Thyroid gland (tissue), 4 donors: ENCODE measurements around the gene PCP2. TPM values are rescaled to one million over a fixed set of nuclear protein-coding genes. Genes with fewer than 3 reads are reported as not detected.

ENCODE experiments used
- DNase-seq, 2 donors: peaks; one replicate each; pipeline ENCODE4 v3.0.0-alpha.2; 2019
- H3K27ac ChIP-seq, 3 donors: fragments of 200-600 bp; sonication (generic); 1 replicate in 2 of 3; 2 replicates in 1 of 3; pipeline ENCODE4 v1.5.1; 2016 to 2019; ENCODE audit warnings: mild to moderate bottlenecking in 1 of 3, moderate library complexity in 1 of 3
- H3K27me3 ChIP-seq: fragments of 200-600 bp; sonication (generic); one replicate; pipeline ENCODE4 v1.5.1; 2019
- H3K36me3 ChIP-seq, 2 donors: fragments of 200-600 bp; sonication (generic); one replicate each; pipeline ENCODE4 v1.5.1; 2016 to 2019
- H3K4me1 ChIP-seq, 2 donors: fragments of 200-600 bp; sonication (generic); one replicate each; pipeline ENCODE4 v1.5.1; 2017 to 2019
- H3K4me3 ChIP-seq, 3 donors: fragments of 200-600 bp; sonication (generic); replicated peaks in 1 of 3; 1 replicate in 2 of 3; 2 replicates in 1 of 3; pipeline ENCODE4 v1.5.1; 2016; ENCODE audit warnings: mild to moderate bottlenecking in 1 of 3
- H3K9me3 ChIP-seq: fragments of 200-600 bp; sonication (generic); one replicate; pipeline ENCODE4 v1.5.1; 2017
- POLR2A ChIP-seq, 2 donors: fragments of 450-650 bp; IDR thresholded peaks; one replicate each; pipeline ENCODE4 v1.6.1; 2017; ENCODE audit warnings: antibody characterized with exemption in 2 of 2, mild to moderate bottlenecking in 2 of 2, moderate library complexity in 1 of 2
- WGBS, 2 donors: methylation state at CpG; one replicate each; pipeline ENCODE4 v1.1.5; 2017; 5-methylcytosine and 5-hydroxymethylcytosine counted together
- intact Hi-C: fragments of 100-400 bp; cut with DNase I; formaldehyde crosslinking; loops from one replicate; pipeline ENCODE4 v1.15.1; 2023
- total RNA-seq, 4 donors: library from RNA; depleted of rRNA; stranded (reverse); fragments of >200 nt; gene quantifications; one replicate each; pipeline ENCODE4 v1.2.3, GENCODE V29; 2016
- TF ChIP-seq, protein P1 (sequence below), 6 experiments: fragments of 200-600 bp in 3 of 6; fragments of 450-650 bp in 3 of 6; sonication (generic) in 3 of 6; IDR thresholded peaks; one replicate each; pipeline ENCODE4 v1.5.1; 2016 to 2019; ENCODE audit warnings: antibody characterized with exemption in 6 of 6, mild to moderate bottlenecking in 2 of 6, inconsistent platforms in 1 of 6, moderate library complexity in 1 of 6

Gene PCP2
- total RNA-seq, 4 donors from 2014 or later: 1.1 to 1.3 TPM; not detected in 2

DNA sequence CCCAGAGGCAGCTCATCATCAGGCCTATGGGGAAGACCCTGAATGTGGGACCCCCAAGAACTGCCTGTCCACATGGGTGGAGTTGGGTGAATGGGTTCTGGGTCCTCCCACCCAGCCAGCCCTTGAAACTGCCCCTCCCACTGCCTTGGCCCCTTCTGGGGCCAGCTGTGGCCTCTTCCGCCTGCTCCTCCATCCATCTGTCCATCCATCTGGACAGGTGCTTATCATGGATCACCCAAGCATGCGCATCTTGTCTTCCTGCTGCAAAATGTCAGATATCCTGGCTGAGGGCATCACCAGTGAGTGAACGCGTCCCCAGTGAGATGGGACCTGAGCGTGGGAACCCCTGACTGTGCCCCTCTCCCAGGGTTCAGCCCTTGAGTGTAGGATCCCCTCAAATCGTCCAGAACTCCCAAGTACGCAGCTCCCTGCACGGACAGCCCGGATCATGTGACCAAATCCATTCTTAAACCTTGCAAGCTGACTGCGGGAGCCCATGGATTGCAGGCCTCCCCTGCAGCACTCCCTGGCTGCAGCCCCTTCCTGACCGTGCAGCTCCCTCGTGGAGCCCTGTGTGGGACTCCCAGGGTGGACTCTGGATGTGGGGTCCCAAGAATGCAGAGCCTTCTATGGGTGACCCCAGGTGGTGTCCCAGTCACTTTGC, 5.4 kb upstream of the PCP2 start:
- Histone ChIP-seq H3K27me3 (no peaks in the 10 kb centered on the region), H3K9me3 (no peaks in the 10 kb centered on the region), H3K27ac (no peak overlapping the region), H3K4me1 (peaks cover 4 to 15% of the 10 kb centered on the region in 2 donors), H3K4me3 (no peak overlapping the region), H3K36me3 (no peaks in the 10 kb centered on the region)
- intact Hi-C loops: loop anchor here (5.0 kb wide), 1 partner anchor 43 kb away; the partner anchor contains the start of gene TRAPPC5
- WGBS, 2 donors: 75 to 79% methylated on average over 10 to 12 of the region's 12 CpGs
- no peak for DNase-seq
- TF ChIP-seq POLR2A (IDR thresholded peaks at IDR 0.05): no peak
- TF ChIP-seq, protein P1, sequence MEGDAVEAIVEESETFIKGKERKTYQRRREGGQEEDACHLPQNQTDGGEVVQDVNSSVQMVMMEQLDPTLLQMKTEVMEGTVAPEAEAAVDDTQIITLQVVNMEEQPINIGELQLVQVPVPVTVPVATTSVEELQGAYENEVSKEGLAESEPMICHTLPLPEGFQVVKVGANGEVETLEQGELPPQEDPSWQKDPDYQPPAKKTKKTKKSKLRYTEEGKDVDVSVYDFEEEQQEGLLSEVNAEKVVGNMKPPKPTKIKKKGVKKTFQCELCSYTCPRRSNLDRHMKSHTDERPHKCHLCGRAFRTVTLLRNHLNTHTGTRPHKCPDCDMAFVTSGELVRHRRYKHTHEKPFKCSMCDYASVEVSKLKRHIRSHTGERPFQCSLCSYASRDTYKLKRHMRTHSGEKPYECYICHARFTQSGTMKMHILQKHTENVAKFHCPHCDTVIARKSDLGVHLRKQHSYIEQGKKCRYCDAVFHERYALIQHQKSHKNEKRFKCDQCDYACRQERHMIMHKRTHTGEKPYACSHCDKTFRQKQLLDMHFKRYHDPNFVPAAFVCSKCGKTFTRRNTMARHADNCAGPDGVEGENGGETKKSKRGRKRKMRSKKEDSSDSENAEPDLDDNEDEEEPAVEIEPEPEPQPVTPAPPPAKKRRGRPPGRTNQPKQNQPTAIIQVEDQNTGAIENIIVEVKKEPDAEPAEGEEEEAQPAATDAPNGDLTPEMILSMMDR (IDR thresholded peaks at IDR 0.05): no peak

DNA sequence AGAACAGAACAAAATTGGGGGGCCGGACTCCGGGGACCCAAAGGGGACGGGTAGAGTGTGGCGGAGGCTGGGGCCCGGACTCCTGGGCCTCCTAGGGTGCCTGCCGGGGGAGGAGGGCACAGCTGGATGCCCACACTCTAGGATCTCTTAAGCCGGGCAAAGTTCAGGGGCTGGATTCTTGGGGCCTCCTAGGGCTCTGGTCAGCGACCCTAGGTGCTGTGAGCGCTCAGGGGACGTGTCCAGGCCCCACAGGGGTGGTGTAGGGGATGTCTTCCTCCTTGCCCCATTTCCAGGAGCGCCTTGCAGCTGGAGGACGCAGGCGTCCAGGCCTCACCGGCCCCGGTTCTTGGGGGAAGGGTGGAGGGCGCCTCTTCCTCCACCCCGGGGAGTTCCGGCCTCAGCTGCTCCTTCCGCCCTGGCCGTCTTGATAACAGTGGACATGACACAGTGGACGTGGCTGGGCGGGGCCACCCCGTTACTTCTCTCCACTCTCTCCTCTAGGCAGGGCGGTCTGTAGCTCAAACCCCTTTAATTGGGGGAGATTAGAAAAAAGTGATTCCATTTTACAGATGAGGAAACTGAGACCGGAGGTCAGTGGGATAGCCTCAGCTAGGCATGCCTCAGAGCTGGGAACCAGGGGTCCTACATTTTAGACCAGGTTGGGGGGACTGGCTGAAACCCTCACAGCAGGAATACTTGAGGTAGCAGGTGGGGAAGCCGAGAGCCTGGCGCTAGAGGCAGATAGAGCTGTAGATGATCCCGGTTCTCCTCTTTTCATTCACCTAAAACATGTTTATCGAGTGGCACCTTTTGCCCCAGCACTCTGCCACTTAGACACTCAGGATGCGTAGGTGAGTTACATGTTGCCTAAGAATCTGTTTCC, 4.1 kb upstream of the PCP2 start:
- intact Hi-C loops: loop anchor here (5.0 kb wide), 1 partner anchor 45 kb away; the partner anchor contains the start of gene TRAPPC5

GRCh38 chr19:7636691-7637373, 3.3 kb upstream of the PCP2 start, which contains the start of gene STXBP2:
TSS of gene STXBP2 (plus strand) at chr19:7637110. CDS start at chr19:7637150, 40 bp downstream.
- peak within 1 kb of the TSS; percentile 33 to 73 (median 48) for H3K4me3 ChIP-seq
- H3K27ac ChIP-seq: peak within 1 kb of the TSS; percentile 42 to 78 (median 58)
- peaks cover 4 to 15% of the 10 kb centered on the region in 2 donors for H3K4me1 ChIP-seq
- peak; percentile 84 to 85 for DNase-seq
- no peaks in the 10 kb centered on the region for H3K27me3 ChIP-seq
- H3K9me3 ChIP-seq: no peaks in the 10 kb centered on the region
- TF ChIP-seq POLR2A (IDR thresholded peaks at IDR 0.05): peak in 1 of 2 donors; percentile 64
- TF ChIP-seq, protein P1 (IDR thresholded peaks at IDR 0.05): peak in 3 of 6 experiments; percentile 33 to 57 (median 34)
- H3K36me3 ChIP-seq: no peaks in the 10 kb centered on the region
- intact Hi-C loops: loop anchor here (5.0 kb wide), 1 partner anchor 45 kb away; the partner anchor contains the start of gene TRAPPC5
- 6 to 50% methylated on average over 4 to 25 of the region's 61 CpGs for WGBS, 2 donors

More for the DNA sequence above, 4.1 kb upstream of the PCP2 start:
- peak overlapping the region; percentile 33 to 73 (median 48) for H3K4me3 ChIP-seq
- H3K9me3 ChIP-seq: no peaks in the 10 kb centered on the region
- 44% methylated on average over 20 to 26 of the region's 30 CpGs for WGBS, 2 donors
- H3K27ac ChIP-seq: peak overlapping the region; percentile 42 to 78 (median 58)
- no peaks in the 10 kb centered on the region for H3K36me3 ChIP-seq
- peaks cover 4 to 15% of the 10 kb centered on the region in 2 donors for H3K4me1 ChIP-seq
- TF ChIP-seq, protein P1 (IDR thresholded peaks at IDR 0.05): no peak
- no peak for TF ChIP-seq POLR2A (IDR thresholded peaks at IDR 0.05)
- peak; percentile 25 to 39 for DNase-seq
- H3K27me3 ChIP-seq: no peaks in the 10 kb centered on the region

DNA sequence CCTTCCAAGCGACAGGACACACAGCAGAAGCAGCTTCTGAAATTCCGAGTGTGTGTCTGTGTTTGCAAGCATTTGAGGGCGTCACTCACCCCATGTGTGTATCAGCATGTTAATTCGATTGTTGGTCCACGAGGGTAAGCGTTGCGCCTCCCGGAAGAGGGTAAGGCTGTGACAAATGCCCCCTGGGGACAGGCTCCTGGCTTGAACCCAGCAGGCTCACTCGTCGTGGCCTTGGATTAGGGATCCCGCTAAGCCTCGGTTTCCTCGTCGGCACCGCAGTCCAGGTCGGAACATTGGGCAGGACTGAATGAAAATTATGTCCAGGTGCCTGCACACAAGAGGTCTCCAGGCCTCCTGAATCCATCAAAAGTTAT, 2.8 kb upstream of the PCP2 start:
- 72 to 82% methylated on average over 8 to 16 of the region's 16 CpGs for WGBS, 2 donors
- intact Hi-C loops: loop anchor here (5.0 kb wide), 1 partner anchor 46 kb away; the partner anchor contains the start of gene TRAPPC5
- no peak for DNase-seq
- H3K36me3 ChIP-seq: no peaks in the 10 kb centered on the region
- peaks cover 4 to 15% of the 10 kb centered on the region in 2 donors for H3K4me1 ChIP-seq
- H3K4me3 ChIP-seq: peak overlapping the region in 1 of 3 donors; percentile 48
- H3K9me3 ChIP-seq: no peaks in the 10 kb centered on the region
- TF ChIP-seq, protein P1 (IDR thresholded peaks at IDR 0.05): no peak
- TF ChIP-seq POLR2A (IDR thresholded peaks at IDR 0.05): no peak
- no peaks in the 10 kb centered on the region for H3K27me3 ChIP-seq
- peak overlapping the region in 2 of 3 donors; percentile 18 to 58 for H3K27ac ChIP-seq
